H9 (cell line): Measurements from ENCODE around the gene NPAS1. TPM values are rescaled to one million over a fixed set of nuclear protein-coding genes. Genes with fewer than 3 reads are reported as not detected.

ENCODE experiments used
- DNase-seq: peaks from one replicate; pipeline ENCODE4 v3.0.0-alpha.2; 2017
- H2AFZ ChIP-seq: one replicate; pipeline ENCODE4 v1.6.1; 2013; ENCODE audit warnings: mild to moderate bottlenecking, low read length, control low read depth, moderate library complexity
- H2AK5ac ChIP-seq: 2 replicates; pipeline ENCODE4 v1.6.1; 2013; ENCODE audit warnings: low read length, control low read depth, mixed read lengths; ENCODE audit not compliant: insufficient read length
- H2BK120ac ChIP-seq: one replicate; pipeline ENCODE4 v1.6.1; 2013; ENCODE audit warnings: low read depth, mild to moderate bottlenecking, low read length, control low read depth, inconsistent platforms; ENCODE audit not compliant: poor library complexity, severe bottlenecking
- H2BK12ac ChIP-seq: 2 replicates; pipeline ENCODE4 v1.6.1; 2013; ENCODE audit warnings: low read length, control low read depth, mixed read lengths, low read depth; ENCODE audit not compliant: insufficient read length
- H2BK15ac ChIP-seq: 2 replicates; pipeline ENCODE4 v1.6.1; 2013; ENCODE audit warnings: low read depth, low read length, control low read depth
- H2BK20ac ChIP-seq: one replicate; pipeline ENCODE4 v1.6.1; 2013; ENCODE audit warnings: low read depth, mild to moderate bottlenecking, low read length, control low read depth, inconsistent platforms; ENCODE audit not compliant: poor library complexity, severe bottlenecking
- H2BK5ac ChIP-seq: 2 replicates; pipeline ENCODE4 v1.6.1; 2013; ENCODE audit warnings: low read length, control low read depth, mixed read lengths; ENCODE audit not compliant: insufficient read length
- H3K14ac ChIP-seq: 2 replicates; pipeline ENCODE4 v1.6.1; 2013; ENCODE audit warnings: low read length, control low read depth; ENCODE audit not compliant: insufficient read depth
- H3K18ac ChIP-seq: 2 replicates; pipeline ENCODE4 v1.6.1; 2013; ENCODE audit warnings: low read depth, mild to moderate bottlenecking, mixed read lengths, low read length, control low read depth; ENCODE audit not compliant: insufficient read length
- H3K23ac ChIP-seq: 2 replicates; pipeline ENCODE4 v1.6.1; 2013; ENCODE audit warnings: low read length, control low read depth, mixed read lengths, low read depth; ENCODE audit not compliant: insufficient read length
- H3K23me2 ChIP-seq: 2 replicates; pipeline ENCODE4 v1.6.1; 2013; ENCODE audit warnings: low read depth, mild to moderate bottlenecking, mixed read lengths, low read length, control low read depth; ENCODE audit not compliant: insufficient read length, poor library complexity, severe bottlenecking
- H3K27ac ChIP-seq: 2 replicates; pipeline ENCODE4 v1.5.1; 2013; ENCODE audit warnings: low read length, control low read depth, mixed read lengths, low read depth; ENCODE audit not compliant: insufficient read length
- H3K27me3 ChIP-seq: 2 replicates; pipeline ENCODE4 v1.6.1; 2013; ENCODE audit warnings: low read length, control low read depth, inconsistent platforms; ENCODE audit not compliant: insufficient read depth
- H3K4ac ChIP-seq: 2 replicates; pipeline ENCODE4 v1.6.1; 2013; ENCODE audit warnings: low read depth, mild to moderate bottlenecking, control low read depth, inconsistent platforms, low read length, moderate library complexity
- H3K4me1 ChIP-seq: 2 replicates; pipeline ENCODE4 v1.6.1; 2013; ENCODE audit warnings: low read length, control low read depth, inconsistent platforms; ENCODE audit not compliant: insufficient read depth
- H3K4me2 ChIP-seq: 2 replicates; pipeline ENCODE4 v1.6.1; 2013; ENCODE audit warnings: low read length, control low read depth, mixed read lengths; ENCODE audit not compliant: insufficient read length, insufficient read depth
- H3K56ac ChIP-seq: 2 replicates; pipeline ENCODE4 v1.6.1; 2013; ENCODE audit warnings: low read depth, mild to moderate bottlenecking, mixed read lengths, low read length, control low read depth; ENCODE audit not compliant: insufficient read length
- H3K79me1 ChIP-seq: 2 replicates; pipeline ENCODE4 v1.6.1; 2013; ENCODE audit warnings: low read depth, mild to moderate bottlenecking, moderate library complexity, low read length, control low read depth, inconsistent platforms; ENCODE audit not compliant: insufficient read depth, poor library complexity, severe bottlenecking
- H3K79me2 ChIP-seq: 2 replicates; pipeline ENCODE4 v1.6.1; 2013; ENCODE audit warnings: low read length, control low read depth, inconsistent platforms; ENCODE audit not compliant: insufficient read depth
- H3K9ac ChIP-seq: 2 replicates; pipeline ENCODE4 v1.6.1; 2013; ENCODE audit warnings: low read length, control low read depth, mixed read lengths; ENCODE audit not compliant: insufficient read length; ENCODE audit errors: extremely low read depth
- H3K9me3 ChIP-seq: one replicate; pipeline ENCODE4 v1.6.1; 2013; ENCODE audit warnings: low read depth, low read length, inconsistent platforms; ENCODE audit not compliant: control insufficient read depth
- H3T11ph ChIP-seq: one replicate; pipeline ENCODE4 v1.6.1; 2013; ENCODE audit warnings: mild to moderate bottlenecking, low read length, control low read depth, inconsistent platforms
- H4K20me1 ChIP-seq: one replicate; pipeline ENCODE4 v1.6.1; 2013; ENCODE audit not compliant: control insufficient read depth, insufficient read length, insufficient read depth
- H4K5ac ChIP-seq: 2 replicates; pipeline ENCODE4 v1.6.1; 2013; ENCODE audit warnings: low read depth, mild to moderate bottlenecking, mixed read lengths, low read length, control low read depth; ENCODE audit not compliant: insufficient read length
- H4K8ac ChIP-seq: replicated peaks from 2 replicates; pipeline ENCODE4 v1.6.1; 2013; ENCODE audit warnings: low read length, control low read depth, mixed read lengths, low read depth; ENCODE audit not compliant: insufficient read length
- H4K91ac ChIP-seq: 2 replicates; pipeline ENCODE4 v1.6.1; 2013; ENCODE audit warnings: low read depth, mild to moderate bottlenecking, moderate library complexity, mixed read lengths, low read length, control low read depth; ENCODE audit not compliant: insufficient read length
- H3K27ac Mint-ChIP-seq, 3 experiments: 2 replicates in 2 of 3; 3 replicates in 1 of 3; pipeline ENCODE4 v1.8.0; 2020 to 2021; ENCODE audit warnings: mixed read lengths in 3 of 3, mild to moderate bottlenecking in 1 of 3, moderate library complexity in 1 of 3
- H3K27me3 Mint-ChIP-seq: 2 replicates; pipeline ENCODE4 v1.8.0; 2021; ENCODE audit warnings: low read depth, mild to moderate bottlenecking, moderate library complexity, mixed read lengths
- H3K36me3 Mint-ChIP-seq, 3 experiments: 2 replicates in 2 of 3; 3 replicates in 1 of 3; pipeline ENCODE4 v1.8.0; 2020 to 2021; ENCODE audit warnings: low read depth in 3 of 3, mixed read lengths in 3 of 3; ENCODE audit not compliant: insufficient read depth in 1 of 3
- H3K4me1 Mint-ChIP-seq, 2 experiments: 2 replicates each; pipeline ENCODE4 v1.8.0; 2020; ENCODE audit warnings: mixed read lengths in 2 of 2
- H3K4me3 Mint-ChIP-seq, 2 experiments: 2 replicates in 1 of 2; 3 replicates in 1 of 2; pipeline ENCODE4 v1.8.0; 2020 to 2021; ENCODE audit warnings: mild to moderate bottlenecking in 2 of 2, mixed read lengths in 2 of 2, moderate library complexity in 1 of 2
- H3K9me3 Mint-ChIP-seq, 2 experiments: 2 replicates in 1 of 2; 3 replicates in 1 of 2; pipeline ENCODE4 v1.8.0; 2020; ENCODE audit warnings: mild to moderate bottlenecking in 2 of 2, mixed read lengths in 2 of 2, moderate library complexity in 1 of 2
- WGBS: extraction: QIAGEN DNeasy Blood & Tissue Kit; methylation state at CpG from one replicate; pipeline ENCODE4 v1.1.7; 2013; ENCODE audit warnings: missing lambda C conversion rate, low lambda C conversion rate, mixed read lengths; ENCODE audit not compliant: insufficient read length; ENCODE audit errors: extremely low coverage; 5-methylcytosine and 5-hydroxymethylcytosine counted together
- total RNA-seq: library from RNA; stranded (reverse); gene quantifications from 2 replicates; pipeline ENCODE4 v1.2.1, GENCODE V29; 2021
- TF ChIP-seq, protein P1 (sequence below): fragments of 200-600 bp; sonication (generic); conservative IDR thresholded peaks from 3 replicates; pipeline ENCODE4 v1.8.0; 2021; ENCODE audit warnings: antibody characterized with exemption, mild to moderate bottlenecking

Gene NPAS1
- total RNA-seq, 1 experiment from 2014 or later: 17.8 TPM

DNA sequence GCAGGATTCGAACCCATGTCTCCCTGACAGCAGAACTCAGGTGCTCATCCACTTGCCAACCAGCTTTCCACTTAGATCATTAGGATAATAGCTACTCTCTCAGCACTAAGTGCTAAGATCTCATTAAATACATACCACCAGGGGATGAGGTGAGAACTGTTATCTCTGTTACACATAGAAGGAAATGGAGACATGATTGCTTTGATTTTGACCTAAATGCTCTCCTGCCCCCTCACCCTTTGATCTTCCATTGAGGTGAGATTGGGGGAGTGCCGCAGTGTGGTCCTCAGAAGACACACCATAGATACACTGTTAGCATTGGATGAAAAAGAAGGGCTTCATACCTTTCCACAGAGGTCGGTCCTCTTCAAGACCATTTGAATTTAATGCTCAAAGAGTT is 38.9 kb upstream of the NPAS1 start:
- Histone ChIP-seq H4K5ac (no peak overlapping the region), H4K20me1 (peaks cover 2% of the 10 kb centered on the region), H2BK120ac (no peak overlapping the region), H4K91ac (no peak overlapping the region), H3T11ph (no peak overlapping the region), H3K23me2 (no peaks in the 10 kb centered on the region), H3K4me2 (no peak overlapping the region), H3K14ac (no peak overlapping the region), H2BK15ac (no peak overlapping the region), H3K18ac (no peak overlapping the region), H3K79me1 (no peaks in the 10 kb centered on the region), H3K27ac (no peak overlapping the region), H3K56ac (no peak overlapping the region), H2BK20ac (no peak overlapping the region), H3K4ac (no peak overlapping the region), H3K27me3 (no peaks in the 10 kb centered on the region), H2BK5ac (no peak overlapping the region), H3K79me2 (no peaks in the 10 kb centered on the region; the same call in 1 of the 2 replicates), H3K9me3 (no peaks in the 10 kb centered on the region), H3K4me1 (peaks cover 10% of the 10 kb centered on the region; the same call in 1 of the 2 replicates), H3K9ac (no peak overlapping the region), H2AFZ (no peak overlapping the region), H2BK12ac (no peak overlapping the region), H2AK5ac (no peak overlapping the region), H3K23ac (no peak overlapping the region), H4K8ac (no peak overlapping the region)
- peak overlapping the region in 1 of 3 experiments; percentile 59; a peak in 2 of 7 replicates for H3K27ac Mint-ChIP-seq
- H3K4me3 Mint-ChIP-seq: no peak overlapping the region
- no peaks in the 10 kb centered on the region for H3K9me3 Mint-ChIP-seq
- TF ChIP-seq, protein P1, sequence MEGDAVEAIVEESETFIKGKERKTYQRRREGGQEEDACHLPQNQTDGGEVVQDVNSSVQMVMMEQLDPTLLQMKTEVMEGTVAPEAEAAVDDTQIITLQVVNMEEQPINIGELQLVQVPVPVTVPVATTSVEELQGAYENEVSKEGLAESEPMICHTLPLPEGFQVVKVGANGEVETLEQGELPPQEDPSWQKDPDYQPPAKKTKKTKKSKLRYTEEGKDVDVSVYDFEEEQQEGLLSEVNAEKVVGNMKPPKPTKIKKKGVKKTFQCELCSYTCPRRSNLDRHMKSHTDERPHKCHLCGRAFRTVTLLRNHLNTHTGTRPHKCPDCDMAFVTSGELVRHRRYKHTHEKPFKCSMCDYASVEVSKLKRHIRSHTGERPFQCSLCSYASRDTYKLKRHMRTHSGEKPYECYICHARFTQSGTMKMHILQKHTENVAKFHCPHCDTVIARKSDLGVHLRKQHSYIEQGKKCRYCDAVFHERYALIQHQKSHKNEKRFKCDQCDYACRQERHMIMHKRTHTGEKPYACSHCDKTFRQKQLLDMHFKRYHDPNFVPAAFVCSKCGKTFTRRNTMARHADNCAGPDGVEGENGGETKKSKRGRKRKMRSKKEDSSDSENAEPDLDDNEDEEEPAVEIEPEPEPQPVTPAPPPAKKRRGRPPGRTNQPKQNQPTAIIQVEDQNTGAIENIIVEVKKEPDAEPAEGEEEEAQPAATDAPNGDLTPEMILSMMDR: no peak
- peaks cover 38 to 44% of the 10 kb centered on the region in 2 experiments for H3K4me1 Mint-ChIP-seq
- no CpG with 5 or more reads among the region's 3 CpGs for WGBS
- H3K36me3 Mint-ChIP-seq: peaks cover 0 to 3% (median 2%) of the 10 kb centered on the region in 3 experiments; a peak in 4 of 7 replicates
- H3K27me3 Mint-ChIP-seq: no peaks in the 10 kb centered on the region; the same call in 1 of the 2 replicates
- no peak for DNase-seq
